Measurements from ENCODE around the gene PP2D1. TPM values are rescaled to one million over a fixed set of nuclear protein-coding genes. Genes with fewer than 3 reads are reported as not detected.

Gene PP2D1
- total and polyA plus RNA-seq, 9 of the 15 experiments (the other 6 are each of a cell fraction or from before 2014, with no cell fraction given): 0.07 to 0.10 TPM; not detected in 7

GRCh38 chr3:20040548-20041196 is 28.6 kb upstream of the PP2D1 start:
- in situ Hi-C loops (cut with MboI): loop anchor here (5.0 kb wide), 1 partner anchor 93 kb away; the partner anchor contains the start of gene RAB5A
- ATAC-seq (peak; percentile 77), FAIRE-seq (no peak), DNase-seq (ENCODE audit: extremely low read depth in 1 of 4, low spot score in 3 of 4) (peak; percentile 87 to 95 (median 90))
- H3K4me2 ChIP-seq (ENCODE audit: insufficient read depth, low read length): peak overlapping the region; percentile 96
- H3K27ac ChIP-seq (ENCODE audit: extremely low read depth, low read depth, low read length): peak overlapping the region; percentile 66
- ChIA-PET CTCF (ENCODE audit: low intra/inter-chr PET ratio) (interaction anchor here (0.7 to 1.2 kb wide), 2 partner anchors 155 to 156 kb away, joined by 3 to 4 read pairs; no protein-coding TSS in a partner anchor), POLR2A (interaction anchor here (0.6 to 3.0 kb wide), 14 partner anchors 11 to 152 kb away, joined by 3 to 32 read pairs (median 3); partner anchors contain the start of gene SGO1)
- peaks cover 26 to 29% of the 10 kb centered on the region in 2 experiments; a peak in 4 of 5 replicates for H3K4me1 ChIP-seq (replicated peaks in 1 of 2; ENCODE audit: control insufficient read depth in 2 of 2, insufficient read depth in 2 of 2, low read length in 2 of 2)
- H3K27me3 ChIP-seq (ENCODE audit: control insufficient read depth in 2 of 2, insufficient read depth in 2 of 2, low read length in 2 of 2): no peaks in the 10 kb centered on the region
- no TSS peak for BruUV-seq (replicated peaks)
- H2AFZ ChIP-seq (ENCODE audit: low read depth, low read length): peak overlapping the region; percentile 91
- no peaks in the 10 kb centered on the region for H3K9me1 ChIP-seq (ENCODE audit: control insufficient read depth, insufficient read depth, low read length)
- peaks cover 38% of the 10 kb centered on the region for H3K79me2 ChIP-seq (ENCODE audit: control insufficient read depth, insufficient read depth, low read length)
- intact Hi-C loops (cut with micrococcal nuclease): loop anchor here (1.0 to 10.0 kb wide), 6 partner anchors 17 to 692 kb away; partner anchors contain the start of gene SGO1
- peak overlapping the region; percentile 72 for H3K4me3 ChIP-seq
- peaks cover 16% of the 10 kb centered on the region for H4K20me1 ChIP-seq (replicated peaks; ENCODE audit: control insufficient read depth, insufficient read depth, low read length)
- 0 out of 3 replicates have a peak, but pooled peaks cover 4% of the 10 kb centered on the region for H3K36me3 ChIP-seq (ENCODE audit: control insufficient read depth, insufficient read depth, low read length)
- WGBS (ENCODE audit: insufficient coverage, low coverage, missing lambda C conversion rate): under 1% methylated on average over 41 of the region's 64 CpGs
- H3K9me3 ChIP-seq (replicated peaks; ENCODE audit: control insufficient read depth, insufficient read depth, low read depth, low read length): no peaks in the 10 kb centered on the region
- peak overlapping the region; percentile 70 to 96 for H3K9ac ChIP-seq (ENCODE audit: insufficient read depth in 1 of 2, low read depth in 2 of 2, low read length in 2 of 2)
- TF ChIP-seq TBP (optimal IDR thresholded peaks at IDR 0.05; ENCODE audit: low read depth, low read length): peak; percentile 54
- peak; percentile 45; the same call in 1 of the 2 replicates for TF ChIP-seq SPI1 (IDR thresholded peaks at IDR 0.05; ENCODE audit: borderline replicate concordance, low read depth, low read length)
- peak in 1 of 2 experiments; percentile 41; a peak in 1 of 4 replicates for TF ChIP-seq ETV6 (IDR thresholded peaks at IDR 0.05; ENCODE audit: borderline replicate concordance in 1 of 2, low read depth in 2 of 2, low read length in 1 of 2)
- TF ChIP-seq ETV6 (CRISPR knock-in tag; IDR thresholded peaks at IDR 0.05; ENCODE audit: borderline replicate concordance): no peak
- TF ChIP-seq TEAD4 (IDR thresholded peaks at IDR 0.05; ENCODE audit: low read length): peak; percentile 14; the same call in 1 of the 2 replicates
- TF ChIP-seq TEAD4 (CRISPR knock-in tag; IDR thresholded peaks at IDR 0.05; ENCODE audit: borderline replicate concordance): no peak
- no peak for TF ChIP-seq NCOA2 (IDR thresholded peaks at IDR 0.05; ENCODE audit: partially characterized antibody in 2 of 2)
- peak; percentile 70 for TF ChIP-seq TAF1 (IDR thresholded peaks at IDR 0.05; ENCODE audit: control insufficient read depth, extremely low read depth, insufficient read depth, low read length, severe bottlenecking)
- TF ChIP-seq ZNF407 (IDR thresholded peaks at IDR 0.05; ENCODE audit: low read depth): no peak
- TF ChIP-seq ATF1 (CRISPR knock-in tag; IDR thresholded peaks at IDR 0.05): no peak
- TF ChIP-seq ATF1 (tag; IDR thresholded peaks at IDR 0.05): no peak
- peak; percentile 68 for TF ChIP-seq EP400 (IDR thresholded peaks at IDR 0.05)
- no peak for TF ChIP-seq MAFK (IDR thresholded peaks at IDR 0.05; ENCODE audit: low read length)

All from K562 (cell line).